Superior temporal gyrus (tissue), 1 donor: Measurements from ENCODE around the gene PDPK1.

ENCODE experiments used
- DNase-seq: peaks from one replicate; pipeline ENCODE4 v3.0.0-alpha.2; 2016; ENCODE audit errors: extremely low spot score

PDPK1 gene

GRCh38 chr16:2537451-2538379 lies at the start of gene PDPK1:
TSS of gene PDPK1 (plus strand) at chr16:2538021. CDS start at chr16:2538113, 92 bp downstream.
- peak; percentile 94 for DNase-seq

- DNase-seq: peak; percentile 5
Observed at GRCh38 chr16:2489581-2489980, 48.2 kb upstream of the PDPK1 start.

- no peak for DNase-seq
Observed at GRCh38 chr16:2490190-2491105, 47.4 kb upstream of the PDPK1 start.

GRCh38 chr16:2492292-2492691 lies 45.5 kb upstream of the PDPK1 start:
- DNase-seq: no peak

- no peak for DNase-seq
Observed at GRCh38 chr16:2493605-2494004, 44.2 kb upstream of the PDPK1 start.

GRCh38 chr16:2494616-2495015 lies 43.2 kb upstream of the PDPK1 start:
- no peak for DNase-seq

GRCh38 chr16:2495041-2495440 lies 42.8 kb upstream of the PDPK1 start:
- DNase-seq: no peak

- DNase-seq: no peak
Observed at GRCh38 chr16:2496223-2497115, 41.4 kb upstream of the PDPK1 start.

GRCh38 chr16:2497116-2497630 lies 40.6 kb upstream of the PDPK1 start:
- no peak for DNase-seq

- DNase-seq: no peak
Observed at GRCh38 chr16:2497695-2498484, 39.9 kb upstream of the PDPK1 start.

- no peak for DNase-seq
Observed at GRCh38 chr16:2498531-2499253, 39.1 kb upstream of the PDPK1 start.

GRCh38 chr16:2499454-2499853 lies 38.4 kb upstream of the PDPK1 start:
- no peak for DNase-seq

- no peak for DNase-seq
Observed at GRCh38 chr16:2499890-2500429, 37.9 kb upstream of the PDPK1 start.

GRCh38 chr16:2500430-2500917 lies 37.3 kb upstream of the PDPK1 start:
- DNase-seq: no peak

- peak; percentile 89 for DNase-seq
Observed at GRCh38 chr16:2500918-2501750, 36.7 kb upstream of the PDPK1 start.

GRCh38 chr16:2501946-2502895 lies 35.6 kb upstream of the PDPK1 start:
- no peak for DNase-seq

- no peak for DNase-seq
Observed at GRCh38 chr16:2505695-2506094, 32.1 kb upstream of the PDPK1 start.
